ENCODE data around the gene PDZRN3.

PDZRN3 gene

DNA sequence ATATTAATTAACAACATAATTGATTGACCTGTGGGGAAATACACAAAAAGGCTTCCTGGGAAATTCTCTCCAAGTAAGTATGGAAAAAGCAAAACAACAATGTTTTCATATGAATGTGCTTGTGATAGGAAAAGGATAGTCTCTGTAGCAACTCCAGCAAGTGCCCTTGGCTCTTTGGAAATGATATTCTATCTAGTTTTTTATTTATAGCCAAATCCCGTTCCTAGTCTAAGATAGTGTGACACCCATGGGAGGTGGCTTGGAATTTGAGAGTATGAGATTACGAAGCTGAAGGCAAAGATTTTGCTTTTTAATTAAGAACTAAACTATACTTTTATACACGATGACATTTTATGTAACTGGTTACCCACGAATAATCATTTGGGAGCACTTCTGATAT is 119.9 kb downstream of the PDZRN3 start:
- TF ChIP-seq, protein P1, sequence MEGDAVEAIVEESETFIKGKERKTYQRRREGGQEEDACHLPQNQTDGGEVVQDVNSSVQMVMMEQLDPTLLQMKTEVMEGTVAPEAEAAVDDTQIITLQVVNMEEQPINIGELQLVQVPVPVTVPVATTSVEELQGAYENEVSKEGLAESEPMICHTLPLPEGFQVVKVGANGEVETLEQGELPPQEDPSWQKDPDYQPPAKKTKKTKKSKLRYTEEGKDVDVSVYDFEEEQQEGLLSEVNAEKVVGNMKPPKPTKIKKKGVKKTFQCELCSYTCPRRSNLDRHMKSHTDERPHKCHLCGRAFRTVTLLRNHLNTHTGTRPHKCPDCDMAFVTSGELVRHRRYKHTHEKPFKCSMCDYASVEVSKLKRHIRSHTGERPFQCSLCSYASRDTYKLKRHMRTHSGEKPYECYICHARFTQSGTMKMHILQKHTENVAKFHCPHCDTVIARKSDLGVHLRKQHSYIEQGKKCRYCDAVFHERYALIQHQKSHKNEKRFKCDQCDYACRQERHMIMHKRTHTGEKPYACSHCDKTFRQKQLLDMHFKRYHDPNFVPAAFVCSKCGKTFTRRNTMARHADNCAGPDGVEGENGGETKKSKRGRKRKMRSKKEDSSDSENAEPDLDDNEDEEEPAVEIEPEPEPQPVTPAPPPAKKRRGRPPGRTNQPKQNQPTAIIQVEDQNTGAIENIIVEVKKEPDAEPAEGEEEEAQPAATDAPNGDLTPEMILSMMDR (IDR thresholded peaks at IDR 0.05), result no peak

DNA sequence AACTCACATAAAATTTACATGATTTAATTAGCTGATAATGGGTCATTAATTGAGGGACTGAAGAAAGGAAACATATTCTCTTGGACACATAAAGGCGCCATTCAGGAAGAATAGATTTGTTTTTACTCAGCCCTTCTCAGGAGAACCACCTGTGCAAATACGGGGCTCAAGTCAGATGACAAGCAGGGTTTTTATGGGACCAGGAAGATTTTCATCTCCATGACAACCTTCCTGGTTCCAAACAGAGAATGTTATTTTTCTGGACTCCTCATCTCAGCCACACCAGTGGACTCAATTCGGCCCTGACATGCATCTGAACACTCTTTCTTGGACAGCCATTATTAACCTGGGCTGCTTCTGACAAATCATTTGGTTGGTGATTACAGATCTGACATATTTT is 120.5 kb downstream of the PDZRN3 start:
- TF ChIP-seq, protein P1 (IDR thresholded peaks at IDR 0.05), result no peak

DNA sequence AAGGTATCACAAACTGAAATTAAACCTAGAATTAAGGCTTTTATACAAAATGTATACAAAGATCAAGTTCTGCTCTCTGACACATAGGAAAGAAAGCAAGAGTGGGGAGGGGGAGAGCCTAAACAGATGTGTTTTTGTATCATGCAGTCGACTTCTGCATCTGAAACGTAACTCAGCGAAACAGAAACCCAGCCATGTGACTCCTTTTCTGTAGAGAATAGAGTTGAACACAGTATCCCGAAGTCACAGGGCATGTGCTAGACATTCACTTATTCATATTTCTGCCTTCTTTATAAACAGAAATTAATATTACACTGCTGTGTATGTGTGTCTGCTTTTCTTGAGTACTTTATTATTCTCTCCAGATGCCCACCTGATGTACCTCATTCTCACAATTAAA is 121.0 kb downstream of the PDZRN3 start:
- TF ChIP-seq, protein P1 (IDR thresholded peaks at IDR 0.05), result no peak

DNA sequence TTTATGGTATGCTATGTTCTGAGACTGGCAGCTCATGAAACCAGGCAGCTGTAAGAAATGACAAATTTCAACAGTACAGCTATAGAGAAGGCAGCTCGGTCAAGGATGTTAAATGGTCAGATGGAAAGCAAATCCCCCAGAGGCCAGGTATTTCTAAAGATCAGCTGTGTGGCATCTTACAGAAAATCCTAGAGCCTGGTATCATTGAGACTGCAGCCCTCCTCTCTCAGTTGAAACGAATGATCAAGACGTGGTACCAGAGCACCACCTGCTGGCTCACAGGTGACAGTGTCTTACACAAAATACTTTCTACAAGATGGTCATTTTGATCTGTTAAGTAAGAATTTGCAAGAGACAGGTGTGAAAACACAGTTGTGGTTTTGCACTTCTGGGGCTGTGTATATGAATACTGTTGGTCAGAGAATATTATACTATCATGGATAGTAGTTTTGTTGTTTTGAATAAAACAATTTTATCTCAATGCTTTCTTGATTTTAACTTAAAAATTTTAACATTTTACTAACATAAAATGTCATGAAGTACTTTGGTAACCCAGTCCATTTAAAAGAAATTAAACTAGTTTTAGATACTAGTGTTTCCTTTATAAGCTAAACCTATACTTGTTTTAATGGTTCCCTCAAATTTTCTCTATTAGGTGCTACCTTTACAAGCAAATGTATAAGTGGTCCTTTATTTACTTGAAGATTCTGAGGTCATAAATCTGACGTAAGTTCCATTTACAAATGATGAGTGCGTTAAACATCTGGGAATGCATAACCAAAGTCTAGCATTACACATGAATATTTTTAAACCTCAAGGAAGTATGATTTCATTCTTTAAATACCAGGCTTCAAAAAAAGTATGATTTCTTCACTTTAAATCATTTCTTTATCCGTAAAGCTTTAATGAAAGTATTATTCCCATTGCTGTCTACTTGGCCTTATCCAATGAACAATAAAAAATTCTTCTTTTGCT is 121.8 kb downstream of the PDZRN3 start:
- TF ChIP-seq, protein P1 (IDR thresholded peaks at IDR 0.05), result peak; percentile 87

DNA sequence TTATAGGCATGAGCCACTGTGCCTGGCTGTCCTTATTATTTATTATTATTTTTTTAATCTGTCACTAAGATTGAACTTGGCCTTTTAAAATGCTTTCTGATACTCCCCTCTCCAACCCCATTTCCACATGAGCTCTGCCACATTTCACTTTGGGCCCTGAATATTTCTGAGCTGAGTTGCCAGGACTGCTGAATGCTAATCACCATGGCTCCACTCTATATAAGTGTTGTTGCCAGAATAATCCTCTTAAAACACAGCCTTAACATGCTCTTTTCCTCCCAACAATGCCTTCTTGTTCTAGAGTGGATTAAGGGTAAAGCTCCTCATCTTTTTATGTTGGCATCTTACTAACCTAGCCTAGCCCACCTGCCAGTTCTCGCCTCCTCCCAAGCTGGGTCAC is 124.4 kb downstream of the PDZRN3 start:
- TF ChIP-seq, protein P1 (IDR thresholded peaks at IDR 0.05), result no peak

DNA sequence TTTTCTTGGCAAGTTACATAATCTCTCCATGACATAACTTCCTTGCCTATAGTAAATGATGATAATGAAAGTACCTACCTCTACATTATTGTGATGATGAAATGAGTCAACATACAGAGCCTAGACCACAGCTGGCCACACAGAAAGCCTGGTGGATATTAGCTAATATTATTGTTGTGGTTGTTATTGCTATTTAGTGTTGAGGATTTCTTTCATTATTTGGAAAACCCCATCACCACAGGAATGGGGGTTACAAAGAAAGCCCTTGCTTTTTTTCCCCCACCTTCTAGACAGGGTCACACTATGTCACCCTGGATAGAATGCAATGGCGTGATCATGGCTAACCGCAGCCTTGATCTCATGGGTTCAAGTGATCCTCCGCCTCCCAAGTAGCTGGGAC is 125.0 kb downstream of the PDZRN3 start:
- TF ChIP-seq, protein P1 (IDR thresholded peaks at IDR 0.05), result no peak

DNA sequence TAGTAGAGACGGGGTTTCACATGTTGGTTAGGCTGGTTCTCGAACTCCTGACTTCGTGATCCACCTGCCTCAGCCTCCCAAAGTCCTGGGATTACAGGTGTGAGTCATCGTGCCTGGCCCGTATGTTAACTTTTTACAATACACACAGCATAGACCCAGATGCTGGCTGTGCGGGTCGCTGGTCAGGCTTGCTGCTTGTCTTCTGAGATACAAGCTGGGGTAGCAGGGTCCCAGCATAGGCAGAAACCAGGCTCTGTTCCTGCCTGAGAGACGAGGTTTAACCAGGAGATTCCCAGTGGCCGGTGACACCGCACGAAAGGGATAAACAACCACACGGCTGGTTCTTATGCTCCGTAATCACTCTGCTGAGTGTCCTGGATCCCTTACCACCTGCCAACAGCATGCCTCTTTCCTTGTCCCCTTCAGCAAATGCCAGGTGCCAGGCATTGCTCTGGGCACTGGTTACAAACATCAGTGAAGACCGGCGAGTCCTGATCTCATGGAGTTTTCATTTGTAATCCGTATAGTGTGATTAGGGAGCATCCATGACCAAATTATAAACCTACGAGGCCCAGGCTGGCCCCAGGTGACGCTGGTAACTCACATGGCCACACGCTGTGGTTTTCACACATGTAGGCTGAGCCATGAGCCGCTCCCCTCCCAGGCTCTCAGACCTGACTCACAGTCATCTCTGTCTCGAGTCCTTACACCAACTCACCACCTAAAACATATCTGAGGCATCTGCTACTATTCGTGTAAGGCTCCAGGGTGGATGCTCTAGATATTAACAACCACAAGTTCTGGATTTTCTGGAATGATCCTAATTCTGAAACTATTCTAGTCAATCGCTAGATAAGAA is 125.7 kb downstream of the PDZRN3 start:
- TF ChIP-seq, protein P1 (IDR thresholded peaks at IDR 0.05), result no peak
